ENCODE measurements around the gene ABCB8.
A peak's percentile ranks its signal among the peaks of the same experiment; 100 is the strongest.
"Not testable (repeated sequence)": the region's sequence is repeated elsewhere in the genome, so short reads cannot be mapped to it uniquely, and the experiment has no call there.

ABCB8 gene

GRCh38 chr7:151014950-151015349, 13.3 kb upstream of the ABCB8 start:
- peak; percentile 56 for DNase-seq (ENCODE audit: low spot score)

GRCh38 chr7:151015967-151016366, 12.3 kb upstream of the ABCB8 start:
- DNase-seq (ENCODE audit: low spot score) = no peak

DNA sequence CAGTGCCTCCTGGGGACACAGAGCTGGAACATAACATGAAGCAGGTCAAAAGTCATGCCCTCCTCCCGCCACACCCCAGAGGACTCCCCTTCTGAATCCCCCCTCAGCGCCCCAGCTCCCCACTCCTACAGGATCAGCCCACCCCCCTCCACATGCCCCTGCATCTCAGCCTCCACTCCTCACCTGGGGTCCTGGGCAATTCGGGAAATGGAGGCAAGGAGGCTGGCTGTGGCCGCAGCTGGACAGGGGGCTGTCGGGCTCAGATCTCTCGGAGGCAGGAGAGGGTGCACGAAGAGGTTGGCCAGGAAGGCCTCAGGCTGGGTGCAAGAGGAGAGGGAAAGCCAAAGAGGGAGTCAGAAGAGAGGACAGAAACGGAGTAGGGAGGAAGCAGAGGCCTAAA, 11.7 kb upstream of the ABCB8 start:
- no peak for DNase-seq (ENCODE audit: low spot score)

DNA sequence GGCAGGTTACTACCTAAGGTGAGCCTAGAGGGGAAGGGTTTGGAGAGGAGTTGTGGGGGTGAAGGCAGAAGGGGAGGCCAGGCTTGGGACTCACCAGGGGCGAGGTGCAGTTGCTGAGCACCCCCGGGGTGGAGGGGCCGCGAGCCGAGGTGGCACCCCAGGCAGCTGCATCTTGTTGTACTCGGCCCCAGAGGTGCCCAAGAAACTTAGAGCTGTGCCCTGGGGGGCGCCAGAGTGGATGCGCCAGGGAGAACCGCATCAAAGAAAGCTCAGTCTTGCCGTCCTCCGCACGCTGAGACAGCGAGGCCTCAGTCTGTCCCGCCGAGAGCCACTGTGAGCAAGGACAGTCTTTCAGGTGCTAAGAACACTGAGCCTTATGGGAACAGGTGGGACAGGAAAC, 11.3 kb upstream of the ABCB8 start:
- DNase-seq (ENCODE audit: low spot score) = no peak

- DNase-seq (ENCODE audit: low spot score) = no peak
Observed at GRCh38 chr7:151017370-151017952, 10.8 kb upstream of the ABCB8 start.

DNA sequence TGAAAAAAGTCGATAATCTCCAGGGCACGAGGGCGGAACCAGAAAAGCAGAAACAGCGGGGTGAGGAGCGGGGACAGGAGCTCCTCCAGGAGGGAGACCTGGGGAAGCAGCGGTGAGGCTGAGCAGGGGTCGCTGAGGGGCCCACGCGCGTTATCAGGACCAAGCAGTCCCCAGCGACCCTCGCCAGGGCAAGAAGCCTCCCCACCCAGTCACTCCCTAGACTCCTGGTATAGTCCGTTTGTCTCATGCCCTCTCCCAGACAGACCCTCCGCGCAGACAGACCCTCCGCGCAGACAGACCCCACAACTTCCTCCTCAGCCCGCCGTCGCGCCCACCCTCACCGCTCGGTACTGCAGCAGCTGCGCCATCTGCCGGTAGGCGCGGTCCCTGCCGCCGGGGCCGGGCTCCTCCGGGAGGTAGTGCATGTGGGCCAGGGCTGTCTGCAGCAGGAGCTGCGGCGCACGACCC, 10.3 kb upstream of the ABCB8 start:
- peak; percentile 82 for DNase-seq (ENCODE audit: low spot score)

GRCh38 chr7:151018421-151019129, 9.7 kb upstream of the ABCB8 start:
- peak; percentile 24 for DNase-seq (ENCODE audit: low spot score)

GRCh38 chr7:151019130-151019447, 9.2 kb upstream of the ABCB8 start:
- DNase-seq (ENCODE audit: low spot score) = no peak

- DNase-seq (ENCODE audit: low spot score) = no peak
Observed at GRCh38 chr7:151020231-151020630, 8.0 kb upstream of the ABCB8 start.

DNA sequence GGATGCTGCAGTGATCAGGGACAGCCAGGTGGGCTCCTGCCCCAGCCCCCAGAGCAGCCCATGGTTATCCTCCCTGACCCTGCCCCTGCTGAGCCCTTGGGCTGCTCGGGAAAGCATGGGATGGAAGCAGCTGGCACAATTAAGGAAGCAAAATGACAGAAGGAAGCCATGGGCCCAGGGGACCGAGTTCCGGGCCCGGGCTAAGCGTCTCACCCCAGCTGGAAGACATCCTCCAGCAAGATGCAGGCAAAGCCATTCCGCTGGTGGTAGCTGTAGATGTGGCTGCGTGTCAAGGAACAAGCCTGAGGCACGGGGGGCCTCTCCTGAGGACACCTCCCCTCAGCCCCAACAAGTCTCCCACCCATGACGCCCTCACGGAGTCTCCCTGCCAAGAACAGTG, 5.0 kb upstream of the ABCB8 start:
- DNase-seq (ENCODE audit: low spot score) = no peak

GRCh38 chr7:151024435-151025056, 3.7 kb upstream of the ABCB8 start, which contains the start of gene ATG9B:
ATG9B (minus strand) TSS chr7:151024494; CDS start chr7:151024423, 71 bp downstream.
- no peak for DNase-seq (ENCODE audit: low spot score)

GRCh38 chr7:151025924-151026671, 2.2 kb upstream of the ABCB8 start:
- no peak for DNase-seq (ENCODE audit: low spot score)

GRCh38 chr7:151026771-151027727, 1.2 kb upstream of the ABCB8 start:
- DNase-seq (ENCODE audit: low spot score) = not testable (repeated sequence)

DNA sequence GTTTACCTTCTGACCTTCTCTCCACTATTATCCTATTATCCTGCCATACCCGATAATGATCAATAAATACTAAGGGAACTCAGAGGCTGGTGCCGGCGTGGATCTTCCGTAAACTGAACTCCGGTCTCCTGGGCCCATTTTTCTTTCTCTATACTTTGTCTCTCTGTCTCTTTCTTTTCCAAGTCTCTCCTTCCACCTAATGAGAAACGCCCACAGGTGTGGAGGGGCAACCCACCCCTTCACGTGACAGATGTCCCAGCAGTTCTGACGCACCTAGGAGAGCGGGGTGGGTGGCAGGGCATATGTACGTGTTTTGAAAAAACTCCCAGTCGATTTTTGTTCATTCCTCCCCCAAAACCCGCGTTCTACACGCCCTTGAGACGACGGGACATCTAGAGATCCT, 521 bp upstream of the ABCB8 start:
- not testable (repeated sequence) for DNase-seq (ENCODE audit: low spot score)

DNA sequence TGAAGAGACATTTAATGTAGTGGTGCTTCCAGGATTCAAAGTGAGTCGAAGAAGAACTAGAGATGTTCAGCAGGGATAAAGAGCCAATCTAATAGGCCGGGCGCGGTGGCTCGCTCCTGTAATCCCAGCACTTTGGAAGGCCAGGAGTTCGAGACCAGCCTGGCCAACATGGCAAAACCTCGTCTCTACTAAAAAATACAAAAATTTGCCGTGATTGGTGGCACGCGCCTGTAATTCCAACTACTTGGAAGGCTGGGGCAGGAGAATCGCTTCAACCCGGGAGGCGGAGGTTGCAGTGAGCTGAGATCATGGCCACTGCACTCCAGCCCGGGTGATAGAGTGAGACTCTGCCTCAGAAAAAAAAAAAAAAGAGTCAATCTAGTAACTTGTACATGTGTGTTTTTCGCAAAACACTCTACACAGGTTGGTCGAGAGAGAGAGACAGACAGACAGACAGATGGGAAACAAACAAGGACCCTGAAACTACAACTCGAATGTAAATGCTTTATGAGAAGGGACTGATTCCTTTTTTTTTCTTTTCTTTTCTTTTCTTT, 775 bp downstream of the ABCB8 start:
- DNase-seq (ENCODE audit: low spot score) = no peak

GRCh38 chr7:151031011-151031410, 2.8 kb downstream of the ABCB8 start:
- DNase-seq (ENCODE audit: low spot score) = no peak

GRCh38 chr7:151032936-151033863, 5.0 kb downstream of the ABCB8 start:
- DNase-seq (ENCODE audit: low spot score) = no peak

- DNase-seq (ENCODE audit: low spot score) = no peak
Observed at GRCh38 chr7:151033864-151034249, 5.6 kb downstream of the ABCB8 start.

DNA sequence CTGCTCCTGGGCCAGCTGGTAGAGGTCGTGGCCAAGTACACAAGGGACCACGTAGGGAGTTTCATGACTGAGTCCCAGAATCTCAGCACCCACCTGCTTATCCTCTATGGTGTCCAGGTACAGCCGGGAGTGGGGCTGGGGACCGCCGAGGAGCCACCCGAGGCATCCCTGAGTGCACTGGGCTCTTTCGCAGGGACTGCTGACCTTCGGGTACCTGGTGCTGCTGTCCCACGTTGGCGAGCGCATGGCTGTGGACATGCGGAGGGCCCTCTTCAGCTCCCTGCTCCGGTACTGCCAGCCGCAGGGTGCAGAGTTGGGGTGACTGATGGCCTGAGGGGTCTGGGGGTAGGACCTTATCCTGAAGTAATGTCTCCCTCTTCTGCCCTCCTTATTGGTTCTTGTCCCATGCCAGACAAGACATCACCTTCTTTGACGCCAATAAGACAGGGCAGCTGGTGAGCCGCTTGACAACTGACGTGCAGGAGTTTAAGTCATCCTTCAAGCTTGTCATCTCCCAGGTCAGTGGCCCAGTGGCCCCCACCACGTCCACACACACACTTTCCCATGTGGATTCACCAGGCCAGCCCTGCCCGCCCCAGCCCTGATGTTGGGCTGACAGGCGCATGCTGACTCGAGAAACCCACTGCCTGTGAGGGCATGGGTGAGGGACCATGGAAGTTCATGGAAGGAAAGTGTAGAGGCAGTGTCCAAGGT, 6.2 kb downstream of the ABCB8 start:
- no peak for DNase-seq (ENCODE audit: low spot score)
